HG03064 (cell line): ENCODE measurements around the gene FNDC3B.

Experiments
- ATAC-seq: cut with Tn5 transposase; IDR thresholded peaks from one replicate; pipeline ENCODE4 v1.9.1; 2021; ENCODE audit warnings: low read depth; ENCODE audit not compliant: unreplicated experiment

FNDC3B gene

DNA sequence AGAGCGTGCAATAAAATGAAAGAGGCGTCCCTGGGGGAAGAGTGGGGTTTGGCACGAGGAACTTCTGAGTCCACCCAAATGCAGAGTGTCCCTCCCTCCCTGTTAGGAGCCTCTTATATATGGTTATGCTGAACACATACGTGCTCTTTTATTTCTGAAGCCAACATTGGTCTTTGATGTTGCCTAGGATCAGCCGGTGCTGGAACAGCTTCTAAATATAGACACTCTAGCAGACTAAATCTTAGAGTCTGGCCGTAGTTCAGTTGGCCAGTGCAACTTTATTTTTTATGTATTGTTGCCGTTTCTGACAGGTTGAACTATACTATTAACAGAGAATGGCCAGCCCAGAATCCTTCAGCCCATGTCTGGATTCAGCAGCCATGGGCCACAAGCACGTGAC, 280.2 kb downstream of the FNDC3B start:
- ATAC-seq, result no peak

DNA sequence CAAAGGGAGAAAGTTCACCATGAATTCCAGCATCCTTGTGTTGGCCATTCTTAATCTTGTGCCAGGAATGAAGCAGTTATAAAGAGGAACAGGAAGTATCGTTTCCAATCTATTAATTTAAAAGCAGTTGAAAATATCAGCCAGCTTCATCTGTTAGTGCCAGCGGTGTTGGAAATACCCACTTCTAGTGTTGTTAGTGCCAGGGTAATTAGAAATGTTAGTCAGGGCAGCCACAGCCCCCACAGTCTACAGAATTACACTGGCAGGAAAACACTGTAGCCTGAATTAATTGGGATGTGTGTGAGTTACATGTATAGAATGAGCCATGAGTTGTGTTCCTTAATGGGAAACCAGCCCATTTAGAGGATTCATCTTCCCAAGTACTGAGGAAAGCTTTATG, 281.1 kb downstream of the FNDC3B start:
- no peak for ATAC-seq

DNA sequence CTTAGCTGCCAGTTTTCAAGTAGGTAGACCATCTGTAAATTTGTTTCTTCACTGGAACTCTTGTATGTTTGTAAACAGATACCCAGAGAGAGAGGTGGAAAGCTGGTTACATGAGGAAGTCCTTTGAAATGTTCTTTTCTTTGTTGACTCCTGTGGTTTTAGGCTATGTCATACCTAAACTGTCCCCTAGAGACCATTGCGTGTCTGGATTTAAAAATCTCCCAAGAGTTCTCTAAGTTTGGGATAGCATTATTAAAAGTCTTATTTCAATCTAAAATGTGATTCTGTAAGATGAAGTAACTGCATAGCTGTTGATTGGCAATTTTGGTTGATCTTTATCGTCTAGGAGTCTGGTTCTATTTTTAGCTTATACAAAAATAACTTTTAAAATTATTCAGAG, 281.7 kb downstream of the FNDC3B start:
- ATAC-seq, result no peak

DNA sequence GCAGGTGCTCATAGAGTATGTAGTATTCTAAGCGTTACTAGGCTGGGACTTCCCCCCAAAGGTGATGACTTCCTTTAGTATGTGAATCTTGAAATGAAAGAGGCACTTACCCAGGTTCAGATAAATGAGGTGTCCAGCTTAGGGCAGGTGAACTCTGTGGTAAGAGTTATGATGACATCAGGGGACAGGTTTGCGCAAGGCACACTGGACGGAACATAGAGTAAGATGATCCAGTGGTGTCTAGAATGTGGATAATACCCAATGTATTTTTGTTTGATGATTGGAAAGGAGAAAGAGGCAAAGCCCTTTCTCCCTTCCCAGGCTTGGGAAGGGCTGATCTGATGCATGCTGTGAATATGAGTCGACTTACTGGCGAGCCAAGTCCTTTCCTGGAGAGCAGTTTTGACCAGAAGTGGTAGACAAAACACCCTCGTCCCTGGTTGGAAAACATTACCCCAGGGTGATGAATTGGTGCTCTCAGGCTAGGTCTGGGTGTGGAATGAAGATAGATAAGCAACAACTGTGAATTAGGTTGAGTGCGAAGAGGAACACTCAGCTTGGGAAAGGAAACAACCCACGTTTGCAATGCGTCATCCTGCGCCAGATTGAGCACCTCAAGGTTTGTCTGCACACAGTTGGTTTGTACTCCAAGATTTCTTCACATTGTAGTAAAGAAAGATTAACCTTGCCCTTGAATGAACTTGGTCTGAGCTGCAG, 284.7 kb downstream of the FNDC3B start:
- ATAC-seq, result no peak

DNA sequence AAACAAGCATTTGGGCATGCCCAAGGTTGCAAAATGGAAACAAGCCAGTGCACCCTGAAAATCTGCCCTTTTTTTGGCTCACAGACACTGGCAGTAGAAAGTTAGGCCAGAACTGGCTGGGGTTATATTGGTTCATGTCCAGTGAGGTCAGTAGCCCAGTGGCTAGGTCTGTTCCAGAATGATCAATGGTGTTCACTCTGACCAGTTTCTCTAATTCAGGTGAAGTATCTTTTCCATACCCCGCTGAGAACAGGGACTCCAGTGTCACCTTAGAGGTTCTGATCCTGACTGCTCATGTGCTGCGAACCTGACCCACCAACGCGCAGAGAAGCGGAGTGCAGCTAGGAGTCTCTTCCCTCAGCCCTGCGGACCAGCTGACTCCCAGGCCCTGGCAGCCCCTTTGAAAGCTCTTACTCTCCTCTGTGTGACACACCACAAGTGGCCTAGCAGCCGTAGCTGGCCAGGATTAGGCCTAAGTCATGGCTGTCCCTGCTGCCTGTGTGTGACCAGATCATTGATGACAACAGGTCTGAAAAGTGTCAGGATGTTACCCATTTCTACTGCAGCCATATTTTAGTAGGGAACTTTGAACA, 285.3 kb downstream of the FNDC3B start:
- ATAC-seq, result no peak

DNA sequence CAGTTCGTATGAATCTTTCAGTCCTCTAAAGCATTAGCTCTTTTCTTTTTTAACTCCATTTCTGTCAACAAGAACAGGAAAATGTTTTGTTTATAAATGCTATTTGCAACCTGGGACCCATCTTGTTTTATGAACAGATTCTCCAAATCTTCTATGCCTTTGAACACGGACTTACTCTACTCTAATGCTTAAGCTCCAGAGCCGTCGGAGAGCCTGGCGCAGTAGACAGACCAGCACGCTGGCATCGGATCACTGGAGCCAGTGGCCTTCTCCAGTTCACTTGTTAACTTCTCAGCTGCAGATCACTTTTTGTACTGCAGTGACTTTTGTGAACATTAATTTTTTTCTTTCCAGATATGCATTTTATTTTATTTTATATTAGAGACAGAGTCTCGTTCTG, 286.1 kb downstream of the FNDC3B start:
- no peak for ATAC-seq

DNA sequence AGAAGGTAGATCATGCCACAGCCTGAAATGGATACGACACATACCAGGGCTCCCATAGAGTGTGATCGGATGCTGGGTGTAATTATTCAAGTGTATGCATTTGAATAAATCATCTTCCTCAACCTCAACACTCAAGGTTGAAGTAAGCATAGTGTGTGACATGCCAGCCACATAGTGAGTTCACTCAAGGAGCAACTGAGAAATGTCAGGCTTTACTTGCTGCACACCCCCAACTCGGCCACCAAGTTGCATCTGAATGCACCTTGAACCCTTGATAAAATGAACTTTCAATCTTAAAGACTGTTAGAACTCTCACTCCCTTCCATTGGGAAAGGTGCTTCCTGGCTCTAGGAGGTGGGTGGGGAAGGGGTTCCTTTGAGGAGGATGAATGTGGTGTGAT, 287.6 kb downstream of the FNDC3B start:
- no peak for ATAC-seq

DNA sequence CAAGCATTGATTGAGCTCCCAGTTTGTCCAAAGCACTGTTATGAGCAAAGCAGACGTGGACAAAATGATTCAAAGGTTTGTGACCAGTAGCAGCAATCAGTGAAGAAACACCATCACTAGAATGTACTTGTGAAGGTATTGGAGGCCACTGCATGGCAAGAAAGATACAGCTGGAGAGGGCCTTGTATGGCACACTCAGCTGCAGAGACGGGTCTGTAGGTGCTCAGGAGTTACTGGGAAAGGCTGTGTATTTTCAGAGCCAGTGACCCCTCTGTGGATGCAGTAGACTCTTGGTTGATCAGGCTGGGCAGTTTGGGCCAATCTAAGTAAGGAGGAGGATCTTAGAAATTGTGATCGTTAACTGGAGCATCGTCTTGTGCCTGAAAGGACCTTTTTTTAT, 288.9 kb downstream of the FNDC3B start:
- ATAC-seq, result no peak

DNA sequence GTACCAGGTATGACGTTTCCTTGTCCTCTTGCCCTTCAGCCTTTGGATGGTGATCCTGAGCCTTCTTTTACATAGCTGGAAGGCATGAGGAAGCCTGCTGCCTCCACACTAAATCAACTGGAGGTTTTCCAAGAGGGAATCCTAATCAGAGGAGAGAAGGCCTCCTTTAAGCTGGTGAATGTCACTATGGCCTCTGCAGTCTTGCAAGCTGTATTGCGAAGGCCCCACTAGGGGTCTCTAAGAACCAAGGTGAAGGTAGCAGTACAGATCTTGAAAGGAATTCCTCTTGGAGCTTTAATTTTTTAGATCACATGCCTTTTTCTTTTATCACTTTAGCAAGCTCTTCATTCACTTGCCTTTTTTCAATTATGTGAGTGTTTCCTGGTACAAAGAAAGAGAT, 289.7 kb downstream of the FNDC3B start:
- no peak for ATAC-seq

DNA sequence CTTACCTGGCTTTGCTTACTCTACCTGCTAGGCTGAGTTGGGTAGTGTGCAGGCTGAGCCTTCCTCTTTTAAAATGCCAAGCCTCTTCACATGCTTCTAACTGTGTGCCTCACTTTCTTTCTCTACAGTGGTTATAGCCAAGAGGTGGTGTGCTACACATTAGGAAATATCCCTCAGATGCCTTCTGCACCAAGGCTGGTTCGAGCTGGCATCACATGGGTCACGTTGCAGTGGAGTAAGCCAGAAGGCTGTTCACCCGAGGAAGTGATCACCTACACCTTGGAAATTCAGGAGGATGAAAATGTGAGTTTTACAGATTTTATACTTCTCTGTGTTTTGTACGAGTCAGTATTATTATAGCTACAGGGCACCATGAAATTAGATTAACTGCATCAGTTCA, 291.0 kb downstream of the FNDC3B start:
- ATAC-seq, result no peak

DNA sequence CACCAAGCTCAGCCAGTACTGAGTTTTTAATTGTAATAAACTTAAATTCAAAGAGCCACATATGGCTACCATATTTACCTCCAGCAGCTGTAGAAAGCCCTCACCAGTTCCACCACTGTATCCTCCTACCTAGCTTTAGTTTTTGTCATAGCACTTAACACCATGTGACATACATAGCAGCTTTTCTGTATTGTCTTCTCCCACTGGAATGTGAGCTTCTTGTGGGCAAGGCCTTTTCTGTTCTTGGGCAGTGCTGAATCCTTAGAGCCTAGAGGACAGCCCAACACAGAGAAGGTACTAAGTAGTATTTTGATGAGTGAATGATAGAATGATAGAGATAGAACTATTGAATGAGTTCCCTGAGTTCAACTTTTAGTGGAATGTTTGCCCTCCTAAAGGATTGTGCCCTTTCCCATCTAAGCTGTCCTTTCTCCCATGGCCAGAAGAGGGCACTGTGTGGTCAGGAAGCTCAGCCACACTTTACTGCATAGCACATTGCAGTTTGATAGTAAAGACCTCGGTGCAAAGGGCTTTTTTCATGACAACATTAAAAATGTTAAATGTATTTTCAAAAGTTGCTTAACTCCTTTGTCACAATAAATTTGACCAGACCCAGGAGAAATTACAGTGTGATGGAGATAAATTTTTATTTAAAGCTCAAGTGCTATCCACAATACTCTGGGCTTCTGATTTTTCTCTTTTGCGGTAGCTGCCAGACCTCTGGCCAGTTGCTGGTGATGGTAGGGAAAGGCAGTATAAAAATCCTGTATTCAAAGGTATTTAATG, 293.1 kb downstream of the FNDC3B start:
- ATAC-seq, result no peak

DNA sequence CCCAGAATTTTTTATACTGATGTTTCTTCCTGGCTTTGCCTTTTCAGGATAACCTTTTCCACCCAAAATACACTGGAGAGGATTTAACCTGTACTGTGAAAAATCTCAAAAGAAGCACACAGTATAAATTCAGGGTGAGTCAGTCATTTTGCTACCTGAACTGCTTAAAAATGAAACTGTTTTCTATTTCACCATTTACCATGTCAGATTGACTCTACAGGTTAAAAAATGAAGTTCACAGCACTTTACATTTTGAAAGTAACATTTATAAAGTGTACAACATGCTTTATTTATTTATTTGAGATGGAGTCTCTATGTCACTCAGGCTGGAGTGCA, 293.6 kb downstream of the FNDC3B start:
- ATAC-seq, result no peak

DNA sequence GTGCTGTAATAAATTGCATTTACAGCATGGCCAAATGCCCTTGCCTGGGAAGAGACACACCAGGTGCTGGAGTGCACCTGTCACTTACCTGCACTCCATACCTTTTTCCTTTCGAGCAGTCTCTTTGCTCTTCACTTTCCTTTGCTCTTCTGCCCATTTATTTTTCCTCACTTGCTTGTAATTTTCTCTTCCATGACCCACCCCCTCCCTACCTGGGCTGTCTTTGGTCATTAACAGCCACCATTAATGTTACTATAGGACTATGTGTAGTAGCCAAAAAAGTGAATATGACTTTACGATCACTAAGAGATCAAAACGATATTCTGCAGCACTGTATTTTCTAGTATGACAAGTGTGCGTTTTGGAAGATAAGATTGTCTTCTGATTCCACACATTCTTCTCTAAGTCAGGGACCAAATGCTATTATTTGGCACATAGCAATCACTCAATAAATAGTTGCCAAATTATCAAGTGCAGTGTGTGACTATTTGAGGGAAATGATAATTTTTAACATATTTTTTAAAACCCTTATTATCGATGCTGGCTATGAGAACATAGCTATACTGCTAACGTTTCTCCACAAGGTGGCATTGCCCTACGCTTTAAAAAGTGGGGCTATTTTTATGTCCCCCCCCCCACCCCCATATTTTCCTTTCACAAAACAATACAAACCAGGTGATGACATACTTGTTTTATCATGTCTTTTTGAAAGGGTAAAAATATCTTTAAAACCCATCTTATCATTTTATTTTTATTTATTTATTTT, 294.5 kb downstream of the FNDC3B start:
- ATAC-seq, result no peak

DNA sequence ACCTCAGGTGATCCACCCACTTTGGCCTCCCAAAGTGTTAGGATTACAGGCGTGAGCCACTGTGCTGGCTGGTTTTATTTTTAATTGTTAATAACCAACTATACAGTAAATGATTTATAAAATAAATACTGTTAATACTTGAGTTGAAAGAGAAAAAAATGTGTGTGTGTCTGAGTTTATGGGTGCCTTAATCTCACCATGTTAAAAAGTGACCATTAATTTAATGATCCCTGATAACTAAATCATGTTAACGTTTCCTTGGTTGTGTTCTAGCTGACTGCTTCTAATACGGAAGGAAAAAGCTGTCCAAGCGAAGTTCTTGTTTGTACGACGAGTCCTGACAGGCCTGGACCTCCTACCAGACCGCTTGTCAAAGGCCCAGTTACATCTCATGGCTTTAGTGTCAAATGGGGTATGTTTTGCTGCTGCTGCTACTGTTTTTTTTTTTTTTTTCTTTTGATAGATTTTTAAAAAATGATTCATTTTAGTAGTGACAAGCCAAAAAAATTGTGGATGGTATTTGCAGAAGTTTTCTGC, 295.4 kb downstream of the FNDC3B start:
- no peak for ATAC-seq

DNA sequence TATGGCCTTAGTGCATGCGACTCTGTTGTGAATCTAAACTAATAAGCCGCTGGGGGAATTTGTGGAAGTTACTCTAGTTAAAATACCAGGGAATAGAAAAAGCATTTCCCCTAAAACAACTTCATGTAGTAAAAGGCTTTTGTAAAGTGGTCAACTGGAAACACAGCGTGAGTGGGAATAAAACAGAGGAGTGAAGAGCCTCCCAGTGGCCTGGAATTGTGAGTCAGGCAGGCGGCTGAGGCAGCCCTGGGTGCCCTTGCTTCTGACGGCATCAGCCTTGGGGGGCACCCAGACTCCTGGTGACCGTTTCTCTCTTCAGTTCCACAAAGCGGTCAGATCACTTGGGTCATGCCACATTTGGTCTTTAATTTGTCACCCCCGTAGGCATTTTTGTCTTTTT, 300.5 kb downstream of the FNDC3B start:
- no peak for ATAC-seq

DNA sequence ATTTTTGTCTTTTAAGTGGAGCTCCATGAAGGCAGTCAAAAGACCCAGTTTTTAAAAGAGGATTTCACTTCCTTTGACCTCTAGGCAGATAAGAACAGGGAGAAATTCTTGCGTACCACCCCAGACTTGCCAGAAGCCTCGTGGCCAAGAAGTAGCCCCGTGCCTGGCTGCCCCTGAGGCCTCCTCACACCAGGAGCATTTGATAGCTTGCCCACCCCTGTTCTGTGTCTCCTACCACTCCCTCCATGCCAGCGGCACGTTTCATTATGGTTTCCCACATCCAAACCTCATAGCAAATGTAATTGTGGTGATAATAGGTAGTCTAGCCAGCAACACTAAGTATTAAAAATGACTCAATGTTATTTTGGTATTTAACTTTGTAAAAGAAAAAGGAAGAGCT, 301.2 kb downstream of the FNDC3B start:
- no peak for ATAC-seq

DNA sequence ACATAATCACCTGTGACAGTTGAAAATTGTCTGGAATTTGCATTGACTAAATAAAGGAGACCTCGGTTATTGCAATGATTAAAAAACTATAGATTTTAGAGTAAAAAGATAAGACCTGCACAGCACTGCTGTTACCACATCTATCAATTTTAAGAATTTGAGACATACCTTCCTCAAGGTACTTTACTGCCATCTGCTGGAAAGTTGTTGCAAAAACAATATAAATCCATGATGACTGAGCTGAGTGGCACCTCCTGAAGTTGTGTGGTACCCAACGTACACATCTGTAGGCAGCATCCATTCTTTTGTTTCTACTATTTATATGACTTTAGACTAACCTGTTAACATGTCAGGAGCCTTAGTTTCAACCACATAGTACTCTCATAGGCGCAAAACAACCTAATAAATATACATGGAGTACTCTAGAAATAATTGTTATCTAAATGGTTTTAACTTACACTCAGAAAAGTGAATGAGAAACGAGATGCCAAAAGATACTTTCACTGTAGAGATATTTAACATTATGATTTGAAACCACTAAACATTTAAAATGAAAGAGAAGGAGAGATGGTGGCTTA, 302.2 kb downstream of the FNDC3B start:
- no peak for ATAC-seq

DNA sequence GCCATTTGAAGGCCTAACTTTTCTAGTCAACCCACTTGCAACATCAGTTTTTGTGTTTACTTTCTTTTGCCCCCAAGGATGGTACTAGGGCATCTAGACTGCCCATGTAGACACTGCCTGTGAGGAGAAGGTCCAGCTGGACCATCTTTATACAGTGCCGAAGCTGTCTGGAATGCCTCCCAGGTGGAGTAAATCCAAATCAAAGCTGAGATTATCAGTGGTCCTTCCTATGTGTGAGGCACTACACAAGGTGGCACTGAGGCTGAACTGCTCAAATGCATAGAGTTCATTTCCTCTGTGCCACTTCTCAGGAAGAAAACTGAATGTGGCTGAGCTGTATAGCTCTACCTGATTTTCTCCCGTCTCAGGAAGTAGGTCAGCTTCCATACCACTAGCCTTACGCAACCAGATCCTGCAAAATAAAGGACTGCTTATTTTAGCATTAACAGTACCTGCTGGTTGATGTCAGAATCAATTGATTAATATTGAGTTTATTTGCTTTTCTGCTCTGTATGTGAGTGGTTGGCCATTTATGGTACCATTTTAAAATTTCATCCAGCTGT, 302.8 kb downstream of the FNDC3B start:
- no peak for ATAC-seq

DNA sequence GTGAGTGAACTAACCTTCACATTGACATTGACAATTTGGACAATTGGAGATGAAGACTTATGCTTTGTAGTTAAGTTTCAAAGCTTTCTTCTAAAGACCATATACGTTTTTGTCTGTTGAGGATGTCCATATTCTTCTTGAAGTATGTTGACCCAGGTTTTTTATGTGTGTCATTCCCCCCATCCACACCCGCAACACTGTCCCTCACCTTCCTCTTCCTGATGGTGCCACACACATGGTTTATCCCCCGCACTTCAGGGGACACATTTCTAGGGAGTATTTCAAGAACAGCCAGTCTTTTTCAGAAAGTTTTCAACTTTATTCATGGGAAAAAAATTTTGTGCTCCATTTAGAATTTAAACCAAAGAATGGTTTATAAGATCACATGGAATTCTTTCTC, 303.7 kb downstream of the FNDC3B start:
- no peak for ATAC-seq

DNA sequence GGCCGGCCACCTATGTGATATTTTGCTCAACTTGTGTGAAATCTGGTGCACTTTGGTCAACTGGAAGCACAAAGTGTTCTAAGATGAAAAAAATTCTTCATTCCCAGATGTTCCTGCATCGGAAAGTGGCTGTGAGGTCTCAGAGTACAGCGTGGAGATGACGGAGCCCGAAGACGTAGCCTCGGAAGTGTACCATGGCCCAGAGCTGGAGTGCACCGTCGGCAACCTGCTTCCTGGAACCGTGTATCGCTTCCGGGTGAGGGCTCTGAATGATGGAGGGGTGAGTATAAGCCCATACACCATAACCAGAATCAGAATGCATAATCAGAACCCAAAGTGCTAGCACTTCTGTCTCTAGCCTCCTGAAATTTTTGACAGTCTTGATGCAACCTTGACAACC, 304.6 kb downstream of the FNDC3B start:
- ATAC-seq, result no peak
